GM12891 (cell line): Measurements from ENCODE around the gene SCYGR4.

Experiments used
- PAX5 ChIP-seq: IDR thresholded peaks from 2 replicates; pipeline ENCODE4 v1.6.1; 2011; ENCODE audit warnings: low read length, moderate library complexity, mild to moderate bottlenecking; ENCODE audit not compliant: insufficient read depth, severe bottlenecking
- POLR2A ChIP-seq: IDR thresholded peaks from 2 replicates; pipeline ENCODE4 v1.6.1; 2011; ENCODE audit warnings: low read depth, low read length, control low read depth
- POLR2AphosphoS5 ChIP-seq: IDR thresholded peaks from 2 replicates; pipeline ENCODE4 v1.6.1; 2011; ENCODE audit warnings: low read depth, low read length, control low read depth
- POU2F2 ChIP-seq: IDR thresholded peaks from 2 replicates; pipeline ENCODE4 v1.6.1; 2011; ENCODE audit warnings: low read depth, mild to moderate bottlenecking, control low read depth, low read length, moderate library complexity
- TAF1 ChIP-seq: IDR thresholded peaks from 2 replicates; pipeline ENCODE4 v1.6.1; 2011; ENCODE audit warnings: low read depth, low read length, control low read depth

- TF ChIP-seq POLR2A = no peak
- TF ChIP-seq PAX5 = no peak
- no peak for TF ChIP-seq POLR2AphosphoS5
- no peak for TF ChIP-seq TAF1
- no peak for TF ChIP-seq POU2F2
These were observed 5.9 kb downstream of the SCYGR4 start for GRCh38 chr2:227623226-227623625.
